ENCODE data around the gene RPUSD1. TPM values are rescaled to one million over a fixed set of nuclear protein-coding genes. Genes with fewer than 3 reads are reported as not detected.

The RPUSD1 gene
- total RNA-seq, 3 donors from 2014 or later, result 19.8 to 20.0 (median 19.8) TPM

DNA sequence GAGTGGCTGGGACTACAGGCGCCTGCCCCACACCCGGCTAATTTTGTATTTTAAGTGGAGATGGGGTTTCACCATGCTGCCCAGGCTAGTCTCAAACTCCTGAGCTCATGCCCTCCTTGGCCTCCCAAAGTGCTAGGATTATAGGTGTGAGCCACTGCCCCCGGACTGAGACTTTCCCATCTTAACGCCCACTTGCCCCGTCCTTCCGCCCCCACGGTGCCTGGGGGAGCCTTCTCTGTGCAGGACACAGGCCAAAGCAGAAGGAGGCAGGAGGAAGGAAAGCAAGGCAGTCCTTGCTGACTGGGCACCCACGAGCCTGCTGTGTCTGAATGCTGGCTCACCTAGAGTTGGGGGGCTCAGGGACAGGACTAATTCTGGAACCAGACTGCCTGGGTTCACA is 30.0 kb upstream of the RPUSD1 start:
- intact Hi-C loops (cut with DNase I, micrococcal nuclease), result loop anchor here in 1 of 2 donors (10.0 kb wide), 1 partner anchor 237 kb away; no protein-coding TSS in a partner anchor
- ATAC-seq (no peak), DNase-seq (no peak)
- H3K36me3 ChIP-seq (ENCODE audit: low read depth), result no peaks in the 10 kb centered on the region
- H3K4me3 ChIP-seq, result no peak overlapping the region
- TF ChIP-seq, protein P1, sequence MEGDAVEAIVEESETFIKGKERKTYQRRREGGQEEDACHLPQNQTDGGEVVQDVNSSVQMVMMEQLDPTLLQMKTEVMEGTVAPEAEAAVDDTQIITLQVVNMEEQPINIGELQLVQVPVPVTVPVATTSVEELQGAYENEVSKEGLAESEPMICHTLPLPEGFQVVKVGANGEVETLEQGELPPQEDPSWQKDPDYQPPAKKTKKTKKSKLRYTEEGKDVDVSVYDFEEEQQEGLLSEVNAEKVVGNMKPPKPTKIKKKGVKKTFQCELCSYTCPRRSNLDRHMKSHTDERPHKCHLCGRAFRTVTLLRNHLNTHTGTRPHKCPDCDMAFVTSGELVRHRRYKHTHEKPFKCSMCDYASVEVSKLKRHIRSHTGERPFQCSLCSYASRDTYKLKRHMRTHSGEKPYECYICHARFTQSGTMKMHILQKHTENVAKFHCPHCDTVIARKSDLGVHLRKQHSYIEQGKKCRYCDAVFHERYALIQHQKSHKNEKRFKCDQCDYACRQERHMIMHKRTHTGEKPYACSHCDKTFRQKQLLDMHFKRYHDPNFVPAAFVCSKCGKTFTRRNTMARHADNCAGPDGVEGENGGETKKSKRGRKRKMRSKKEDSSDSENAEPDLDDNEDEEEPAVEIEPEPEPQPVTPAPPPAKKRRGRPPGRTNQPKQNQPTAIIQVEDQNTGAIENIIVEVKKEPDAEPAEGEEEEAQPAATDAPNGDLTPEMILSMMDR (IDR thresholded peaks at IDR 0.05), result no peak
- no peaks in the 10 kb centered on the region for H3K9me3 ChIP-seq
- no peaks in the 10 kb centered on the region for H3K4me1 ChIP-seq (ENCODE audit: low read depth)

DNA sequence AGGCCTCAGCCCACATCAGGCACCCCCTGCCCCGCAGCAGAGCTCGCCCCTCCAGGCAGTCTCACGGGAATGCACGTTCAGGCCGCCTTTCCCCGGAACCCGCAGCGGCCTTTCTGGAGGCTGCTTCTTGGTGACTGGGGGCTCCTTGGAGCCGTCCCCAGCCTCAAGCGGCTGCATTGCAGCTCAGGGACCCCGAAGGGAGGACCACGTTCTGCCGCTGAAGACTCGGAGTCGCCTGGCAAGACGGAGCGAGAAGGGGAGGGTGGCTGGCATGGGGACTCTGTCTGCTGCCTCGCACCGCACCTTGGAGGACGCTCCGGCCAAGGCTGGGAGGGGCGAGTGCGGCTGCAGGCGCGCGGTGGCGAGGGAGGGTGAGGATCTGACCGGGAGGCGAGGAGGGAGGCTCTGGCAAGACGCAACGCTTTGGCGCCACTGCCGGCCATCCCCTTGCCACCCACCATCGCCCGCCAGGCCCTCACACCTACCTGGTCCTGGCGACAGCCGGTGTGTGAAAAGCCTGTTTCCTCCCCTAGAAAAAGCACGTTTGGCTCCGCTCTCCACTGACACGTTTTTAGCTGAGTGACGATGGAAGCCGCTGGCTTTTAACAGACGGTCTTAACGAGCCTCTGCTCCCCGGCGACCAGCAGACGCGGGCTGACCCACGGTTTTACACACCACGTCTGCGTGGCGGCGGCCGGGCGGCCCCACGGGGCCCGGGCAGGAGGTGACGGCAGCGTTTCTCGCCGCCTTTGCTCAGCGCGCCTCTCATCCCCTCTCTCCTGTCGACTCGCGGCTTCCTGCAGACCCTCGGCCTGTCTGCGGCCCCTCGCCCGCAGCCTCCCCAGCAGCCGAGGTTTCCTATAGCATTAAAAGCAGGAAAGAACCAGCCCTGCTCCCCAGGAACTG is 29.1 kb upstream of the RPUSD1 start:
- TF ChIP-seq, protein P1 (IDR thresholded peaks at IDR 0.05), result no peak
- intact Hi-C loops (cut with DNase I, micrococcal nuclease), result loop anchor here in 1 of 2 donors (10.0 kb wide), 1 partner anchor 238 kb away; no protein-coding TSS in a partner anchor
- H3K36me3 ChIP-seq (ENCODE audit: low read depth), result no peaks in the 10 kb centered on the region
- no peak for ATAC-seq
- no peaks in the 10 kb centered on the region for H3K9me3 ChIP-seq
- DNase-seq, result no peak
- H3K4me1 ChIP-seq (ENCODE audit: low read depth), result no peaks in the 10 kb centered on the region
- no peak overlapping the region for H3K4me3 ChIP-seq

DNA sequence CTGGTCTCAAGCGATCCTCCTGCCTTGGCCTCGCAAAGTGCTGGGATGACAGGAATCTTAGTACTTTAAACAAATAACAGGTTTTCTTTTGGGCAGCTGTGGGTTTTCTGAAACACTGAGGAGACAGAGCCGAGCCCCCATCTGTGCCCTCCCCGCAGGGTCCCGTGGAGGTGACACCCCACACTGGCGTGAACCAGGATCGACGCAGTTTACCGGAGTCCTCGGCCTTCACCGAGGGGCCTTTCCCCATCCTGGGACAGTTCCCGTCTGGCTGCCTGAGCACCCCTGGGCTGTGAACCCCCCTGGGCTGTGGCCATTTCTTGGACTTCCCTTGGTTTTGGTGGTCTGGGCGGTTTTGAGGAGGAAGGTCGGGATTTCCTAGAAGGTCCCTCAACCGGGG is 27.7 kb upstream of the RPUSD1 start:
- no peak for DNase-seq
- no peaks in the 10 kb centered on the region for H3K36me3 ChIP-seq (ENCODE audit: low read depth)
- TF ChIP-seq, protein P1 (IDR thresholded peaks at IDR 0.05), result no peak
- intact Hi-C loops (cut with DNase I, micrococcal nuclease), result loop anchor here in 1 of 2 donors (10.0 kb wide), 1 partner anchor 239 kb away; no protein-coding TSS in a partner anchor
- H3K4me3 ChIP-seq, result no peak overlapping the region
- ATAC-seq, result no peak
- no peaks in the 10 kb centered on the region for H3K4me1 ChIP-seq (ENCODE audit: low read depth)
- no peaks in the 10 kb centered on the region for H3K9me3 ChIP-seq

DNA sequence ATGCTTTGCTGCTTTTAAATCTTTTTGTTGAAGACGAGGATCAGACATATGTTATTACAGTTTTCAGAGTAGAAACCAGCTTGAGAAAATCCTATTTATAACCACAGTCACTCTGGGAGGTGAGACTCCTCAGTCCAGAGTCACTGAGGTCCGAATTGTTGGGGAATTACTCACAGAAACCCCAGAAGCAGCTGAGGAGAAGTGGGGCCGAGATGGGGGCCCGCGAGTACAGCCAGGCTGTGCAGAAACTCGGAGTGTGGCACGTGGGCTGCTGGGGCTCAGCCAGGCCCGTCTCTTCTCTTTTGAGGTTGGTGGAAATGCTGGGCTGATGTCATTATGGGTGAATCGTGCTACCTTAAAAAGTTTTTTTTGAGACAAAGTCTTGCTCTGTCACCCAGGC is 26.8 kb upstream of the RPUSD1 start:
- TF ChIP-seq, protein P1 (IDR thresholded peaks at IDR 0.05), result no peak
- ATAC-seq (no peak), DNase-seq (no peak)
- no peaks in the 10 kb centered on the region for H3K9me3 ChIP-seq
- H3K36me3 ChIP-seq (ENCODE audit: low read depth), result no peaks in the 10 kb centered on the region
- H3K4me1 ChIP-seq (ENCODE audit: low read depth), result no peaks in the 10 kb centered on the region
- no peak overlapping the region for H3K4me3 ChIP-seq
- intact Hi-C loops (cut with DNase I, micrococcal nuclease), result loop anchor here in 1 of 2 donors (10.0 kb wide), 1 partner anchor 240 kb away; no protein-coding TSS in a partner anchor

DNA sequence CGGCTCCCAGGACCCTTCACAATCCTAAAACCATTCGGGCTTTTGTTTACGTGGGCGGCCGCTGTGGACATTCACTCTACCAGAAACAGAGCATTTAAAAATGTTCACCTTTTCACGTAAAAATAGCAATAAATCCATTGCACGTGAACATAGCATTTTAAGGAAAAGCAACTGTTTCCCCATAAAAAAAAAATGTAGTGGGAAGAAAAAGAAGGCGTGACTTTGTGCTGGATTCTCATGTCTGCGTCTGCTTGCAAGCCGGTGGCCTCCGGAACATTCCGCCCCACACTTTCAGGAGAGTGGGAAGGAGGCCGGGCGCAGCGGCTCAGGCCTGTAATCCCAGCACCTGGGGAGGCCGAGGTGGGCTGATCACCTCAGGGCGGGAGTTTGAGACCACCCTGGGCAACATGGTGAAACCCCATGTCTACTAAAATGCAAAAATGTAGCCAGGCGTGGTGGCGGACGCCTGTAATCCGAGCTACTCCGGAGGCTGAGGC is 25.8 kb upstream of the RPUSD1 start:
- Histone ChIP-seq H3K4me1 (ENCODE audit: low read depth) (no peaks in the 10 kb centered on the region), H3K36me3 (ENCODE audit: low read depth) (no peaks in the 10 kb centered on the region), H3K4me3 (no peak overlapping the region), H3K9me3 (no peaks in the 10 kb centered on the region)
- intact Hi-C loops (cut with DNase I, micrococcal nuclease), result loop anchor here in 1 of 2 donors (10.0 kb wide), 1 partner anchor 241 kb away; no protein-coding TSS in a partner anchor
- TF ChIP-seq, protein P1 (IDR thresholded peaks at IDR 0.05), result no peak
- DNase-seq (no peak), ATAC-seq (no peak)

Measured in mucosa of descending colon (tissue), 3 donors.